22Rv1 (cell line): ENCODE measurements around the gene PPP1R12B.

ENCODE experiments used
- ZFX ChIP-seq: fragments of 450-650 bp; IDR thresholded peaks from 2 replicates; pipeline ENCODE4 v1.6.1; 2017; ENCODE audit warnings: antibody characterized with exemption, borderline replicate concordance
- TF ChIP-seq, protein P1 (sequence below): fragments of 450-650 bp; IDR thresholded peaks from 2 replicates; pipeline ENCODE4 v1.5.1; 2017; ENCODE audit warnings: mild to moderate bottlenecking

DNA sequence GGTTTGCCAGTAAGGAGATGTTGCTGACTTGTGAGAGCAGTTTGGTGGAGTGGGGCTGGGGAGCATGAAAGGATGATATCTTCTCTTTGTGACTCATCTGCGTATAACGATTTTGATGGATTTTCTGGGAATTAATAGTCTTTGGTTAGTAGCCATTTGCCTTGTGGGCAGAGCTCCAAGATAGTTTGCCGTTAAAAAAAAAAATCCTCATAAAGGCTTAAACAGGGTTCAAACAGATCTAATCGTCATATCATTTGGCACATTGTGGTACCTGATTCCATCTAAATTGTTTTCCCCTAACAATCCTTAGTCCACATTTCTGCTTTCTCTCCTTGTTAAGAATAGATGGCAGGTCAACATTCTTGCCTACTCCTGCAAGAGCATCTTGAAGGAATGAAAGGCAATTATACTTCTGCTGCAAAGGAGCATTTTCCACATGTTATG is 168.0 kb downstream of the PPP1R12B start:
- TF ChIP-seq, protein P1, sequence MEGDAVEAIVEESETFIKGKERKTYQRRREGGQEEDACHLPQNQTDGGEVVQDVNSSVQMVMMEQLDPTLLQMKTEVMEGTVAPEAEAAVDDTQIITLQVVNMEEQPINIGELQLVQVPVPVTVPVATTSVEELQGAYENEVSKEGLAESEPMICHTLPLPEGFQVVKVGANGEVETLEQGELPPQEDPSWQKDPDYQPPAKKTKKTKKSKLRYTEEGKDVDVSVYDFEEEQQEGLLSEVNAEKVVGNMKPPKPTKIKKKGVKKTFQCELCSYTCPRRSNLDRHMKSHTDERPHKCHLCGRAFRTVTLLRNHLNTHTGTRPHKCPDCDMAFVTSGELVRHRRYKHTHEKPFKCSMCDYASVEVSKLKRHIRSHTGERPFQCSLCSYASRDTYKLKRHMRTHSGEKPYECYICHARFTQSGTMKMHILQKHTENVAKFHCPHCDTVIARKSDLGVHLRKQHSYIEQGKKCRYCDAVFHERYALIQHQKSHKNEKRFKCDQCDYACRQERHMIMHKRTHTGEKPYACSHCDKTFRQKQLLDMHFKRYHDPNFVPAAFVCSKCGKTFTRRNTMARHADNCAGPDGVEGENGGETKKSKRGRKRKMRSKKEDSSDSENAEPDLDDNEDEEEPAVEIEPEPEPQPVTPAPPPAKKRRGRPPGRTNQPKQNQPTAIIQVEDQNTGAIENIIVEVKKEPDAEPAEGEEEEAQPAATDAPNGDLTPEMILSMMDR: no peak
- no peak for TF ChIP-seq ZFX
